ENCODE data around the gene MEI4.
"Not testable (repeated sequence)": the region's sequence is repeated elsewhere in the genome, so short reads cannot be mapped to it uniquely, and the experiment has no call there.

Gene MEI4

DNA sequence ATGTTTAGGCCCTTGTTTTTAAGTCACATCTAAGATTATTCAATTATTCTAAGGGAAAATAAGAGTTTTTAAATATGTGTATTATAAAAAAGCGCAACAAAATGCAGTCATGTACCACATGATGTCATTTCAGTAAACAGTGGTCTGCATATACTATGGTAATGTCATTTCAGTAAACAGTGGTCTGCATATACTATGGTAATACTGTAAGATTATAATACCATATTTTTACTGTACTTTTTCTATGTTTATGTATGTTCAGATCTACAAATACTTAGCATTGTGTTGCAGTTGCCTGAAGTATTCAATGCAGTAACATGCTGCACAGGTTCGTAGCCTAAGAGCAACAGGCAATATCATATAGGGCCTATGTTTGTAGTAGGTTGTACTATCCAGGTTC lies 21.4 kb downstream of the MEI4 start:
- H3K4me3 ChIP-seq (ENCODE audit: low read depth, low read length): no peak overlapping the region

DNA sequence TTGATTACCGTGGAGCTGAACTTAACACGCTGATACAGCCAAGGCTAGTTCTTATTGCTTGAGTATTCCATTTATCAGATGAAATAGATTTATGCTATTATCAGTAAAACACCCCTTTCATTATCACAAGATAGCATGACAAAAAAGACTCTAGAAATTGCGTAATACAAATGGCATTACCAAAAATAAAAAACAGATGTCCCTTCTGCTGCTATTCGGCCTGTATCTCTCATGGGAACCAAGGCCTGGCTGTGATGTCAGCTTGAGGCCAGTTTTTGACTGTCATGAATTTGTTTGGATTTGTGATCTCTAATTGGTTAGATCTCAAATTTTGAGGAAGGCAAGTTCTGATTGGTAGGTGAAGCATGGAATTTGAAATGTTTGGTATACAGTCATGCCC lies 25.2 kb downstream of the MEI4 start:
- no peak overlapping the region for H3K4me3 ChIP-seq (ENCODE audit: low read depth, low read length)

DNA sequence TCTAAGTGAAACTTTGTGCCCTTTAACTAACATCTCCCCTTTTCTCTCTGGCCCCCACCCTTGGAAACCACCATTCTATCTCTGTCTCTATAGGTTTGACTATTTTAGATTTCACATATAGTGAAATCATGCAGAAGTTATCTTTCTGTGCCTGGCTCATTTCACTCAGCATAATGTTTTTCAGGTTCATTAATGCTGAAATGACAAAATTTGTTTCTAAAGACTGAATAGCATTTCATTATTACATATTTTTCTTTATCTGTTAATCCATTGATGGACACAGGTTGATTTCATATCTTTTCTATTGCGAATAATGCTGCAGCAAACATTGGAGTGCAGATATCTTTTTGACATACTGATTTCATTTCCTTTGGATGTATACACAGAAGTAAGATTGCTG lies 30.7 kb downstream of the MEI4 start:
- no peak overlapping the region for H3K4me3 ChIP-seq (ENCODE audit: low read depth, low read length)

DNA sequence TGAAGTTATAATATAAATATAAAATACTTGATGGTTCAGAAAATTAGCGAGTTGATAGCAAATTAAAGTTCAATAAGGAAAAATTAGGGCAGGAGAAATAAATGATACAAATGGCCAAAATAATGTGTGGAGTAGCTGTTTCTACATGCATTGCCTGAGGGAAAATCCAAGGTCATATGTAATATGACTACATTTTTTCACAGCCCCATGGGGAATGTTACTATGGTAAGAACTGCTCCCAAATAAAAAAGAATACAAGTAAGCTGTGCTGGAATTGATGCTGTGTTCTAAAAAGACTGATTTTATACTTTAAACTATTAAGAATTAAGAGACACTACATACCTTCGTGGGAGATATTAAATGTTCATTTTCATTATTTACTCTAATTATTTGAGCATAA lies 34.1 kb downstream of the MEI4 start:
- H3K4me3 ChIP-seq (ENCODE audit: low read depth, low read length): no peak overlapping the region

DNA sequence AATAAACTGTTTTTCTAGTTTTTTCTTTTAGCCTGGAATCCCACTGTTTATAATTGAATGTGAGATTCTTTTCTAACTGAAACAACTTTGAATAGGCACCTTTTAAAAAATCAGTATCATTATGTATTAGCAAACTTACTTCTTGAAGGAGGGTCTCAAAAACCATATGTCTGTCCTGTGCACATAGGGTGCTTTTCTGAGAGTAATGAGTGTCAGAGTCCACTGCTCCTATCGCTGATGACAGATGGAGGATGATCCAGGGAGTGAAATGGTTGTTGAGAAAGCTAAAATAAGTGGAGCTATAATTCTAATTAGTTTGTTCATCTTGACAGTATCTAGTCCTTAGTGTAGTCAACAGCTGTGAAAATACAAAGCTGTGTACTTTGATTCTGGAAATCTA lies 35.8 kb downstream of the MEI4 start:
- H3K4me3 ChIP-seq (ENCODE audit: low read depth, low read length): no peak overlapping the region

DNA sequence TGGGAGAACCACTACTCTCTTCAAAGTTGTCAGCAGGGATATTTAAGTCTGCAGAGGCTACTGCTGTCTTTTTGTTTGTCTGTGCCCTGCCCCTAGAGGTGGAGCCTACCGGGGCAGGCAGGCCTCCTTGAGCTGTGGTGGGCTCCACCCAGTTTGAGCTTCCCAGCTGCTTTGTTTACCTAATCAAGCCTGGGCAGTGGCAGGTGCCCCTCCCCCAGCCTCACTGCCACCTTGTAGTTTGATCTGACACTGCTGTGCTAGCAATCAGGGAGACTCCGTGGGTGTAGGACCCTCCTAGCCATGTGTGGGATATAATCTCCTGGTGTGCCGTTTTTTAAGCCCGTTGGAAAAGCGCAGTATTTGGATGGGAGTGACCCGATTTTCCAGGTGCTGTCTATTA lies 47.3 kb downstream of the MEI4 start:
- not testable (repeated sequence) for H3K4me3 ChIP-seq (ENCODE audit: low read depth, low read length)

DNA sequence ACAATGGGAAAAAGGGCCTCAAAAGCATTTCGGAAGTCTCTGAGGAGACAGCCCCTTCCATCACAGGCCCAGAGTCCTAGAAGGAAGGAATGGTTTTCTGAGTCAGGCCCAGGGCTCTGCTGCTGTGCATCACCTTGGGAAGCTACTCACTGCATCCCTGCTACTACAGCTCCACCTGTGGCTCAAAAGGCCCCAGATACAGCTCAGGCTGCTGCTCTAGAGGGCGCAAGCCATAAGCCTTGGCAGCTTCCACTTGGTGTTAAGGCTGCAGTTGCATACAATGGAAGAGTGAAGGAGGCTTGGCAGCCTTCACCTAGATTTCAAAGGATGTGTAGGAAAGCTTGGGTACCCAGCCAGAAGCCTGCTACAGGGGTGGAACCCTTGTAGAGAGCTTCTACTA lies 54.8 kb downstream of the MEI4 start:
- no peak overlapping the region for H3K4me3 ChIP-seq (ENCODE audit: low read depth, low read length)

DNA sequence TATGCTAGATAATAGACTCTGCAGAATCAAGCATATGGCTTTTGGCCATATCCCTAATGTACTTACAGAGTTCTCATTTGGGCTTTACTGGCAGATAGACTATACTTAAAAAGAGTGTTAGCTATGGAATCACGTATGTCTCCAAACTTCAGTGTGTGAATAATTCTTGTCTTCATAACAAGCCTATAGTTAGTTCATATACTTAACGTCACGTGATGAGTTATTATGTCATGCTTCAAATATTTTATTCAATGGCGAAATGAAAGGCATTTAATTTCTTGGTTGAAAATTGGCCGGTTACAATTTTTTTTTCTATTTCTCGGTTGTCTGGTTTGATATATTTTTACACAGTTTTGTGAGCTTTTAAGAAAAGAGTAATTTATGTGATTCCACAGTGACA lies 62.7 kb downstream of the MEI4 start:
- no peak overlapping the region for H3K4me3 ChIP-seq (ENCODE audit: low read depth, low read length)

DNA sequence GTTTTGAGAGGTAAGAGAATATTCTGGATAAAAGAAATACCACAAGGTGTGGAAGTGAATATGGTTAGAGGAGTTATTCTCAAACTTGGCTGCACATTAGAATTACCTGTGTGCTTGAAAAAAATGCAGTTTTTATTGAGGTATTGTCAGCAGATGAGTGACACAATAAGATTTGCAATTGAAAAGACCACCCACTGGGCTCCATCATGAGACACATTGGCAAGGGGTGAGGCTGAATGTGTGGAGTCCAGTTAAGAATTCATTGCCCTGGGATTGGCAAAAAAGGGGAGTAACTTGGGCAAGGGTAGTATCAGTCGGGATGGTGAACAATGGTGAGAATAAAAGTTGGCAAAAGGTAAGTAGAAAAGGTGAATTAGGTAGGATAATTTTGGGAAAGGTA lies 63.5 kb downstream of the MEI4 start:
- H3K4me3 ChIP-seq (ENCODE audit: low read depth, low read length): no peak overlapping the region

DNA sequence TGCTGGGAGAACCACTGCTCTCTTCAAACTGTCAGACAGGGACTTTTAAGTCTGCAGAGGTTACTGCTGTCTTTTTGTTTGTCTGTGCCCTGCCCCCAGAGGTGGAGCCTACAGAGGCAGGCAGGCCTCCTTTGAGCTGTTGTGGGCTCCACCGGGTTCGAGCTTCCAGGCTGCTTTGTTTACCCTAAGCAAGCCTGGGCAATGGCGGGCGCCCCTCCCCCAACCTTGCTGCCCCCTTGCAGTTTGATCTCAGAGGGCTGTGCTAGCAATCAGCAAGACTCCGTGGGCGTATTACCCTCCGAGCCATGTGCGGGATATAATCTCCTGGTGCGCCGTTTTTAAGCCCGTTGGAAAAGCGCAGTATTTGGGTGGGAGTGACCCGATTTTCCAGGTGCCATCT lies 83.2 kb downstream of the MEI4 start:
- not testable (repeated sequence) for H3K4me3 ChIP-seq (ENCODE audit: low read depth, low read length)

DNA sequence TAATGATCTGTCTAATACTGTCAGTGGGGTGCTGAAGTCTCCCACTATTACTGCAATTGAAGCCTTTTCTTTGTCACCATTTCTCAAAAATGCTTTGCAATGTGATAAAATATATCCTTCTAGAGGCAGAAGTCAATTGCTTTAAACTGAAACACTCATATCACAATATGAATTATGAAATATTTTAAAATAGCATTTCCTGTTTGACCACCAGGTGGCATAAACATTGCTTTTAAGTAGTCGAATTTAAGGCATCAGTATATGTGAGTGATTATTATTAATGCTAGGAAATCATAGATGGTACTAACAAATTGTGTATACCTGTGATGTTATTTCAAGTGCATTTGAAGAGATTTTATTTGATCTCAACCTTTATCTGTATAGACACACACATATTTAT lies 87.5 kb downstream of the MEI4 start:
- H3K4me3 ChIP-seq (ENCODE audit: low read depth, low read length): no peak overlapping the region

DNA sequence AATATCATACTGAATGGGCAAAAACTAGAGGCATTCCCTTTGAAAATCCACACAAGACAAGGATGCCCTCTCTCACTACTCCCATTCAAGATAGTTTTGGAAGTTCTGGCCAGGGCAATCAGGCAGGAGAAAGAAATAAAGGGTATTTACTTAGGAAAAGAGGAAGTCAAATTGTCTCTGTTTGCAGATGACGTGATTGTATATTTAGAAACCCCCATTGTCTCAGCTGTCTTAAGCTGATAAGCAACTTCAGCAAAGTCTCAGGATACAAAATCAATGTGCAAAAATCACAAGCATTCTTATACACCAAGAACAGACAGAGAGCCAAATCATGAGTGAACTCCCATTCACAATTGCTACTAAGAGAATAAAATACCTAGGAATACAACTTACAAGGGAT lies 99.3 kb downstream of the MEI4 start:
- not testable (repeated sequence) for H3K4me3 ChIP-seq (ENCODE audit: low read depth, low read length)

DNA sequence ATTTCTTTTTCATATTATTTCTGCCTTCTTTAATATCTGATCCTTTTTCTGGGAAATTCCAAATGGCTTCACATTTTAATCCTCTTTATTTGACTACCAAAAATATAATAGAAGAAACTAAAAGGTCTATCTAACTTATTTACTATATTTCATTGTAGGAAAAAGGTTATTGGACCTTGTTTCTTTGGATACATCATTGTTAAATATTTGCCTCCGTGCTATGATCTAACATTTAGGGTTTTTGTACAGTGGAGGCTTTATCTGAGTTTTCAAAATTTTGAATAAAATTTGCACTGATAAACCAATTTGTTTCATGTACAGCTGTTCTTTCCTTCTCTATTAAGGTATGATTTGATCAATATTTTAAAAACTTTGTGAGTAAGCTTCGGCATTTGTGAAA lies 109.5 kb downstream of the MEI4 start:
- H3K4me3 ChIP-seq (ENCODE audit: low read depth, low read length): no peak overlapping the region

DNA sequence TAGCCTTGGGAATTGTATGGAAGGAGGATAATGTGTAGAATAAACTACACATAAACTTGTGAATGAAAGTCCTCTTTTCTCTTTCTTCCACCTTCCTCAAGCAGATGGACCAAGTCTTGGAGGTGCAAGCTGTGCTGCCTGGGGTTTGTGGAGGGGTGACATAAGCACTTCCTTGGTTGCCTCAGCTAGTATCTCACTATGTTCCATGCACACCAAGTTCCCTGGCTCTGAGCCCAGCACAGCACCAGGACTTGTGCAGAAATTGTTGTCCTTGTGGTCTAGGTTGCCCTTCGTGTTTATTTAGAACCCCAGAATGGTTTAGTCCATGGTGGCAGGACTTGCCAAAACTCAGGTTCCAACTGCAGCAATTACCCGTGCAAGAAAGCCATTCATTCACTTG lies 110.3 kb downstream of the MEI4 start:
- H3K4me3 ChIP-seq (ENCODE audit: low read depth, low read length): no peak overlapping the region

DNA sequence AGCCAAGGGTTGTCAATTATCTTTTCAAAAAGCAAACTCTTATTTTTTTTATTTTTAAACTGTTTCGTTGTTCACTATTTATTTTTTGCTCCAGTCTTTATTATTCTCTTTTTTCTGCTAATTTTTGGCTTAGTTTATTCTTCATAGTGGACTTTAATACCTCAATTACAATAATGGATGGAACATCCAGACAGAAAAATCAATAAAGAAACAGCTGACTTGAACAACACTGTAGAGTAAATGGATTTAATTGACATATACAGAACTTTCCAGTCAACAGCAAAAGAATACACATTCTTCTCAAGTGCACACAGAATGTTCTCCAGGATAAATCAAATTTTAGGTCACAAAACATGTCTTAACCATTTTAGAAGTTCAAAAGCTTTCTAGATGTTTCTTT lies 111.5 kb downstream of the MEI4 start:
- no peak overlapping the region for H3K4me3 ChIP-seq (ENCODE audit: low read depth, low read length)

DNA sequence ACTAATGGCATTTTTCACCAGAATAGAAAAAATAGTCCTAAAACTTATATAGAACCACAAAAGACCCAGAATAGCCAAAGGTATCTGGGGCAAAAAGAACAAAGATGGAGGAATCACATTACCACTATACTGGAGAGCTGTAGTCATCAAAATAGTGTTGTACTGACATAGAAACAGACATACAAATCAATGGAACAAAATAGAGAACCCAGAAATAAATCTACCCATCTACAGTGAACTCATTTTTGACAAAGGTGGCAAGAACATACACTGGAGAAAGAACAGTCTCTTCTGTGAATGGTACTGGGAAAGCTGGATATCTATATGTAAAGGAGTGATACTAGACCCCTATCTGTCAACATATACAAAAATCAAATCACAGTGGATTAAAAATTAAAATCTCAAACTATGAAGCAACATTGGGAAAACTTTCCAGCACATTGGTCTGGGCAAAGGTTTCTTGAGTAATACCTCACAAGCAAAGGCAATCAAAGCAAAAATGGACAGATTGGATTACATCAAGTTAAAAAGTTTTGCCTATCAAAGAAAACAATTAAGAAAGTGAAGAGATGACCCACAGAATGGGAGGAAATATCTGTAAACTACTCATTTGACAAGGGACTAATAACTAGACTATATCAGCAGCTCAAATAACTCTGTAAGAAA lies 120.5 kb downstream of the MEI4 start:
- no peak overlapping the region for H3K4me3 ChIP-seq (ENCODE audit: low read depth, low read length)

DNA sequence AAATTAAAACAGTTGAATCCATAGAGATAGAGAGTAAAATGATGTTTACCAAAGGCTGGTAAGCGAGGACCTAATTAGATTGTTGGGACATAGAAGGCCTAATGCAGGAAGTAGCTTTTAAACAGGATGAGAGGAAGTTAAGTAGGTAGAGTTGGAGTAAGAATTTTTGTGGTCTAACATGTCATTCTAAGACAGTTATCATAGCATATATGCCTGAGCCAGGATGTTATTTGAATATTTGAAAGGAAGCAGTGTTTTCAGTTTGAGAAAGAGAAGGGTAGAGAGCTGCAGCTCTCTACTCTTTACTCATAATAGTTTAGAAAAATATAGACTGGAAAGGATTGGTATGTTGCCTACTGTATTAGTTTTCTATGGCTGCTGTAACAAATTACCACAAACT lies 121.6 kb downstream of the MEI4 start:
- no peak overlapping the region for H3K4me3 ChIP-seq (ENCODE audit: low read depth, low read length)

DNA sequence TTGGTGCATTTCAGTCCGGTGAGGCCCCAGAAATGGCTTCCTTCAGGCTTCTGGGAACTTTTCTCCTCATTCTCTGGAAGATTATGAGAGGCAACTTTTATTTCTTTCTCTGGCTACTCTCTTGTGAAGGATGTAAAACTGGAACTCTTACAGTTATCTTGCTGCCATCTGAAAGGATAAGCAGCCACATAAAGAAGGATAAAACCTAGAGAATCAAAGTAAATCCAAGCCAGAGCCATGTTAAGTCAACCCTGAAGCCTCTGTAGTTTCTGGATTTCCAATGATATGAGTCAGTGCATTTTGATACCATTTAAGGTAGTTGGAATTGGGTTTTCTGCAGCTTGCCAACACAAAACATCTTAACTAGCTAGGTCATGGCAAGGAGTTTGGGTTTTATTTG lies 123.6 kb downstream of the MEI4 start:
- H3K4me3 ChIP-seq (ENCODE audit: low read depth, low read length): no peak overlapping the region

DNA sequence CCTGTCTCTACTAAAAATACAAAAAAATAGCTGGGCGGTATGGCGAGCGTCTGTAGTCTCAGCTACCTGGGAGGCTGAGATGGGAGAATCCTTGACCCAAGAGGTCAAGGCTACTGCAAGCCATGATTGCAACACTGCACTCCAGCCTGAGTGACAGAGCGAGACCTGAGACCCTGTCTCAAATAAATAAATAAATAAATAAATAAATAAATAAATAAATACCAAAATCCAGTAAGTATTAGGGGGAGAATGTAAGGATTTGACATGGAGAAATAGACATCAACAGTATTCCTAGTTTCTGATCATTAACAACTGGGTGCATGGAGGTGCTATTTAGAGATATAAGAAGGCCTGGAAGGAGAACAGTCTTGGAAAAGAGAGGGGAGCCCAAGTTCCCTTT lies 125.7 kb downstream of the MEI4 start:
- H3K4me3 ChIP-seq (ENCODE audit: low read depth, low read length): no peak overlapping the region

DNA sequence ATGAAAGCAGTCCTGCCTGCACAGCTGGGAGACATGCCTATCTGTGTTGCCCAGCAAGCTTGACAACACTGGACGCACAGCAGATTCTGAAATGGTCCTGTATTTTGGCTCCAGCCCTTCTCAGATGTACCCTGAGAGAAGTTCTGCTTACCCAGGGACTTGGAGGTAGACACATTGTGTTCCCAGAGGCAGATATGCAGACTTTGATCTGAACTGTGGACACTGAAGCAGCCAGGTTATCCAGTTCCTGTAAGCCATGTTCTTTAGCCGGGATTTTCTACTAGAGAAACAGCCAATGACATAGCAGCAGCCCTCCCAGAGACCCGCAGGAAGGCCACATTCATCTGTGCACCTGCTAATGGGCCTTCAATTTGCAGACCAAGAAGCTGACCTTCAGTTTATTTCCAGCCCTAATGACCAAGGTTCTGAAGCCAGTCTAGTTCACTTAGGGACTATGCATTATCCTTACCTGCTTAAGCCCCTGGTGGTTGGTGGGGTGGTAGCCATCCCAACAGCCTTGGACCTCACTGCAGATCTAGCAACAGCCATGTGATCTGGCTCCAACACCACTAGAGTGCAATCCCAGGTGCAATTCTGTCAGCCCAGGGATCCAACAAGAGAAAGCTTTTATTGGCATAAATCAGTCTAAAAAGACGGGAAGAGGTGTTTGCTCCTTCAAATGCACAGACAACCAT lies 134.2 kb downstream of the MEI4 start:
- no peak overlapping the region for H3K4me3 ChIP-seq (ENCODE audit: low read depth, low read length)

DNA sequence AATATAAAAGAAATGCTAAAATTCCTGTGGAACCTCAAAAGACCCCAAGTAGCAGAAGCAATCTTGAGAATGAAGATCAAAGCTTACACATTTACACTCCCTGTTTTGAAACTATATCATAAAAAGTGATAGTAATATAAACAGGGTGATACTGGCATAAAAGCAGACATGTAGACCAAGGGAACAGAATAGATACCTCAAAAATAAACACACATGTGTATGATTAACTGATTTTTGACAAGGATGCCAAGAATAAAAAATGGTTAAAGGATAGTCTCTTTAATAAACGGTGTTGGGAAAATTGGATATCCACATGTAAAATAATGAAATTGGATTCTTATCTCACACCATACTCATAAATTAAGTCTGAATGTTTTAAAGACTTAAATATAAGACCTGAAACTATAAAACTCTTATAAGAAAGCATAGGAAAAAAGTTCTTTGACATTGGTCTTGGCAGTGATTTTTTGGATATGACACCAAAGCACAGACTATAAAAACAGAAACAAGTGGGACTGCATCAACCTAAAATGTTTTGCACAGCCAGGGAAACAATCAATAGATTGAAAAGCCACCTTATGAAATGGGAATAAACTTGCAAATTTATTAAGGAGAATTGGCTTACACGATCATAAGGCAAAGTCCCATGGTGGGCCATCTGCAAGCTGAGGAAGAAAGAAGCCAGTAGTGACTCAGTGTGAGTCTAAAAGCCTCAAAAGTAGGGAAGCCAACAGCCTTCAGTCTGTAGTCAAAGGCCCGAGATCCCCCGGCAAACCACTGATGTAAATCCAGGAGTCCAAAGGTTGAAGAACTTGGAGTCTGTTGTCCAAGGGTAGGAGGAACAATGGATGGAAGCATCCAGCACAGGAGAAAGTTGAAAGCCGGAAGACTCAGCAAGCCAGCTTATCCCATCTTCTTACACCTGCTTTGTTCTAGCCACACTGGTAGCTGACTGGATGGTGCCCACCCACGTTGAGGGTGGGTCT lies 144.3 kb downstream of the MEI4 start:
- H3K4me3 ChIP-seq (ENCODE audit: low read depth, low read length): no peak overlapping the region

DNA sequence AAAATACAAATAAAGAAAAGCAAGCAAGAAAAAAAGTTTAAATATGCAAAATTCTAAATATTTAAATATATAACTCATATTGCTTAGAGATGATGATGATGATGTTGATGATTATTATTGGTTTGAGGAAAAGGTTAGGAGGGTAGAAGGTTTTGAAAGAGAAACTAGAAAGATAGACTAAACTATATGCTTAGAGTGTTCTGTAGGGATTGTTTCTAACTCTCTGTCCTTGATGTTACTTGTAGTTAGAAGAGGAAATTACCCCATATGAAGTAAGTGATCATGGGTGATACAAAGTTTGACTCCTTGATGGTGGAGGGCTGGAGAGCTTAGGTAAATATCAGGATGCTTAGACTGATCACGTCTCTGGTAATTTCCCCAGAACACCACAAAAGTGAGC lies 159.5 kb downstream of the MEI4 start:
- H3K4me3 ChIP-seq (ENCODE audit: low read depth, low read length): no peak overlapping the region
